Right ventricle myocardium inferior (tissue), 1 donor: Measurements from ENCODE around the gene SIRT5. TPM values are rescaled to one million over a fixed set of nuclear protein-coding genes. Genes with fewer than 3 reads are reported as not detected.
A peak's percentile ranks its signal among the peaks of the same experiment; 100 is the strongest.

Experiments
- ATAC-seq: fragments of 200-7000 bp; cut with Tn5 transposase; one replicate; pipeline ENCODE4 v1.9.1; 2020; ENCODE audit warnings: mild to moderate bottlenecking, moderate library complexity
- DNase-seq: peaks from one replicate; pipeline ENCODE4 v3.0.0; 2021; ENCODE audit errors: missing footprints
- intact Hi-C: fragments of 100-400 bp; cut with DNase I; formaldehyde crosslinking; loops from one replicate; pipeline ENCODE4 v1.11.0; 2022
- long read RNA-seq: library from polyadenylated mRNA; unstranded; transcript quantifications from one replicate; pipeline ENCODE4 v2.0.0, GENCODE V29; 2021
- total RNA-seq: library from RNA; stranded (reverse); fragmentation: NEBNext Ultra II Directional; extraction: Animal tissue kit (Norgen Biotek cat#: 25700); gene quantifications from one replicate; pipeline ENCODE4 v1.2.1, GENCODE V29; 2021
- donor health status: DM: no; HTN: yes; CAD: no; lungs with severe emphysema.

SIRT5 gene
- 50.8 TPM for total RNA-seq
- long read RNA-seq, transcript SIRT5-205 (10 exons, 3,922 nt), result major isoform, 5 of 43 reads
- long read RNA-seq, partial matches to known transcripts, result 8 of 43 reads
- long read RNA-seq, other reads (novel, unspliced or antisense), result 30 of 43 reads

DNA sequence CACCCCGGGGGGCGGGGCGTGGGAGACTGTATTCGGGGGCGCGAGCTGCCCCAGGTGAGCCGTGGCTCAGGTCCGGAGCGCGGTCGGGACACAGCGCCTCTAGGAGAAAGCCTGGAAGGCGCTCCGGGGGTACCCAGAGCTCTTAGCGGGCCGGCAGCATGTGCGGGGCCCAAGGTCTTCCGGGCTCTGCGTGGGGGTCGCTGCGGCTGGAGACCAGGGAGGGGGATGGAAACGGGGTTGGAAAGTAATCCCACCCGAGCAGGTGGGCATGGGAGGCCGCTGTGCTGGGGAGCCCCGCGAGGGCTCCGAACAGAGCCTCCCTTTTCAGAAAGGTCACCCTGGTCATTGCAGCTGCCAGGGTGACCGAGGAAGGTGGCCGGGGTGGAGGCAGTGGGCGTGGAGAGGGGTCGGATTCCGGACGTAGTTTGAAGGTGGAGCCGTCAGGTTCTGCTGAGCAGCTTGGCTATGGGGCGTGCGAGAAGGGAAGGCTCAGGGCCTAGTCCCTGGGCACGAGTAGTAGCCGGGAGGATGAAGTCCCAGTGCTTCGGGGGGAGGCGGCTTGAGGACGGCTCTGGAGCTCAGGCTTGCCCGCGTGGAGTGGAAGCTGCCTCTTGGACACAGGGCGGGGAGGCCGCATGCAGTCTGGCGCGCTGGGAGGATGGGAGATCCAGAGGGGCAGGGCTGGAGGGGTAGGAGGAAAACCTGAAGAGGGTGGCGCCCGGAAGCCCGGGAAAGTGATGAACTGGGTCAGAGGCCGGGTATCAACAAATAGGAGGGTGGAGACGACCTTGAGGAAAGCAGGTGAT is at the start of gene SIRT5:
SIRT5 (plus strand) TSS at position 31 of the 806 bp plus-strand sequence. CDS start 9,510 bp downstream, outside the sequence.
- intact Hi-C loops, result loop anchor here (2.0 to 5.0 kb wide), 6 partner anchors 36 to 242 kb away; partner anchors contain the start of genes GFOD1 and RANBP9
- DNase-seq (peak; percentile 90), ATAC-seq (peak; percentile 72)

- intact Hi-C loops, result no loop called here
- DNase-seq, result no peak
- ATAC-seq, result no peak
Measured at GRCh38 chr6:13524801-13525508, 49.4 kb upstream of the SIRT5 start.

- ATAC-seq (no peak), DNase-seq (no peak)
- intact Hi-C loops, result no loop called here
Measured at GRCh38 chr6:13526357-13526726, 48.1 kb upstream of the SIRT5 start.

- ATAC-seq, result peak; percentile 54
- DNase-seq, result no peak
- intact Hi-C loops, result no loop called here
Measured at GRCh38 chr6:13526727-13527670, 47.4 kb upstream of the SIRT5 start.

- DNase-seq, result no peak
- no peak for ATAC-seq
- intact Hi-C loops, result loop anchor here (2.0 kb wide), 1 partner anchor 41 kb away; the partner anchor contains the start of gene GFOD1
Measured at GRCh38 chr6:13527671-13528056, 46.7 kb upstream of the SIRT5 start.

GRCh38 chr6:13528232-13528631 is 46.2 kb upstream of the SIRT5 start:
- intact Hi-C loops, result loop anchor here (2.0 kb wide), 1 partner anchor 41 kb away; the partner anchor contains the start of gene GFOD1

GRCh38 chr6:13528777-13529343 is 45.5 kb upstream of the SIRT5 start:
- ATAC-seq, result peak; percentile 88
- intact Hi-C loops, result loop anchor here (2.0 kb wide), 1 partner anchor 42 kb away; the partner anchor contains the start of gene GFOD1
- DNase-seq, result no peak

More at GRCh38 chr6:13528232-13528631, 46.2 kb upstream of the SIRT5 start:
- ATAC-seq (peak; percentile 24), DNase-seq (no peak)

GRCh38 chr6:13531956-13532355 is 42.4 kb upstream of the SIRT5 start:
- ATAC-seq, result no peak
- intact Hi-C loops, result no loop called here
- DNase-seq, result no peak

GRCh38 chr6:13534536-13534935 is 39.9 kb upstream of the SIRT5 start:
- DNase-seq, result no peak
- intact Hi-C loops, result no loop called here
- no peak for ATAC-seq

- intact Hi-C loops, result no loop called here
- ATAC-seq (no peak), DNase-seq (no peak)
Measured at GRCh38 chr6:13535306-13535705, 39.1 kb upstream of the SIRT5 start.

- intact Hi-C loops, result loop anchor here (2.0 kb wide), 2 partner anchors 28 to 50 kb away; partner anchors contain the start of gene GFOD1
- DNase-seq (no peak), ATAC-seq (no peak)
Measured at GRCh38 chr6:13536796-13537526, 37.4 kb upstream of the SIRT5 start.

GRCh38 chr6:13537527-13537897 is 36.9 kb upstream of the SIRT5 start:
- ATAC-seq, result no peak
- no peak for DNase-seq
- intact Hi-C loops, result loop anchor here (2.0 kb wide), 2 partner anchors 29 to 51 kb away; partner anchors contain the start of gene GFOD1

GRCh38 chr6:13538084-13538483 is 36.3 kb upstream of the SIRT5 start:
- peak; percentile 73 for ATAC-seq
- intact Hi-C loops, result loop anchor here (2.0 kb wide), 1 partner anchor 37 kb away; the partner anchor contains the start of gene SIRT5
- no peak for DNase-seq

DNA sequence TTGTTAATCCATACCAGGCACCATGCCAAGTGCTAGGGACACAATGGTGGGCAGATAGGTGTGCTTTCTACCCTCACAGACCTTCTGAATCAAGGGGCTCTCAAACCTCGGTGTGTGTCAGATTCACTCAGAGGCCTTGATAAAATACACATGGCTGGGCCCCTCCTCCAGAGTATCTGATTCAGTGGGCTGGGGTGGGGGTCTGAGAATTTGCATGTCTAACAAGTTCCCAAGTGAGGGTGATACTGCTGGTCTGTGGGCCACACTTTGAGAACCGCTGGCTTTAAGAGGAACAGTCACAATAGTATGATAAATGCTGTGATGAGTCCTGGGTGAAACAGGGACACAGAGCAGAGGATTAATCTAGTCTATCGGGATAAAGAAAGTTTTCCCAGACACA is 35.8 kb upstream of the SIRT5 start:
- intact Hi-C loops, result loop anchor here (2.0 kb wide), 1 partner anchor 36 kb away; the partner anchor contains the start of gene SIRT5
- no peak for DNase-seq
- no peak for ATAC-seq

GRCh38 chr6:13539572-13539971 is 34.8 kb upstream of the SIRT5 start:
- ATAC-seq (no peak), DNase-seq (no peak)
- intact Hi-C loops, result loop anchor here (1.0 to 2.0 kb wide), 2 partner anchors 35 to 203 kb away; partner anchors contain the start of gene SIRT5

GRCh38 chr6:13541496-13541895 is 32.9 kb upstream of the SIRT5 start:
- ATAC-seq (no peak), DNase-seq (no peak)
- intact Hi-C loops, result no loop called here

DNA sequence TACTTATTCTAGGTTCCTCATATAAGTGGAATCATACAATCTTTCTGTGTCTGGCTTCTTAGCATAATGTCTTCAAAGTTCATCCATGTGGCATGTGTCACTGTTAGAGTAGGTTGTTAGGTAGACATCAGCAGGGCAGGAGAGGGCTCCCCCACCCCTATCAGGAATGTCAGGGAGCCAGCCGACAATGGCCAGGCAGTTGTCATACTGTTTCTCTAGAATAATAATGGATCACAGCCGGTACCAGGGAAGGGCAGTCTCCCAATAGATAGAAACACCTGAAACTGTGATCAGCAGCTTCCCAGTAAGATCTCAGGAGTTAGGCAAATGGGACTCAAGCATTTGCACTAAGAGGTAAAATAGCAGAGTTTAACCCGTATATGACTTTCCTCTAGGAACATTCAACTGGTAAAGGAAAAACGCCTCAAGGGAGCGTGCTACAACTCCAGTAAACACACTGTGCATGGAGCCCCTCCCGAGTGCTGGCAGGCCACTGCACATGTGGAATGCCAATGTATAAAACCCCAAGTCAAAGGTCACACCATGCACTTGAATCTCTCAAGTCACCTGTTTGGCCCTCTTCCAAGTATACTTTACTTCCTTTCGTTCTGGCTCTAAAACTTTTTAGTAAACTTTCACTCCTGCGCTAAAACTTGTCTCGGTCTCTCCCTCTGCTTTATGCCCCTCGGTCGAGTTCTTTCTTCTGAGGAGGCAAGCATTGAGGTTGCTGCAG is 29.8 kb upstream of the SIRT5 start:
- intact Hi-C loops, result no loop called here
- no peak for ATAC-seq
- no peak for DNase-seq
